ENCODE data around the gene PDCL2. TPM values are rescaled to one million over a fixed set of nuclear protein-coding genes. Genes with fewer than 3 reads are reported as not detected.
A peak's percentile ranks its signal among the peaks of the same experiment; 100 is the strongest.

PDCL2 gene
- total and polyA plus RNA-seq, 2 of the 13 experiments (the other 11 are each of a cell fraction or from before 2014, with no cell fraction given), result not detected

DNA sequence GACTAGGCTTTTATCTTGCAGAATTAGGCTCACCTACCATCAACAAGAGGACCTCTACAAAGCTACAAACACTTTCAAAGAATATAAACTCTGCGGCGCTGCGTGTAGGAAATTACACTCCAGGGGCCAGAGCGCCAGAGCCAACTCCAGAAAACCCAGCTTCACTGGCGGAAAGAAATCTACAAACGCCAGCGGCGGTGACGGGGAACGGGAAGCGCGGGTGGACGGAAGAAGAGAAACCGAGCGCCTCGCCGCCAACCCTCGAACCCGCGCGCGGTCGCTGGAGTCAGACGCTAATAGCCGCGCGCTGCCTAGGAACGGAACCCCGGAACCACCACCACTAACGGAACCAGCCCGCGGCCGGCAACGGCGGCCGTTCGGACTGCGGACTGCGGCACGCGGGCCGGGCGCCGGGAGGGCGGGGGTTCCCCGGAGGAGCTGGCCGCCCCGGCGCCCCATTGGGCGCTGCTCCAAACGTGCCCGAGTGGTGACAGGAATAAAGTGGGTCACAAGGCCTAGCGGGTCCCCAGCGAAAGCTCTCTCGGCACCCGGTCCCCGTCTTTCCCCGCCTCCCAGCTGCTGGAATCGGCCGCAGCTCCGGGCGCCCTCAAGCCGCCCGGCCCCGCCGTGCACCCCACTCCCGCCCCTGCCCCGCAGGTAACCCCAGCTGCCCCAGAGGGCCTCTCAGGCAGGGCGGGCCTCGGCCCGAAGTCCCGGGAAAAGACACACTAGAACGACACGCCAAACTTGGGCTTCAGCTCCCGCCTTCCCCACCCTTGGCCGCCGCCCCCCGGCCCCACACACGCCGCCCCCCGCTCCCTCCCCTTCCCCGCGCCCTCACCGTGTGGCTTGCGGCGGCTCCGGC is 46.2 kb downstream of the PDCL2 start (continued):
- TF ChIP-seq, protein P1, sequence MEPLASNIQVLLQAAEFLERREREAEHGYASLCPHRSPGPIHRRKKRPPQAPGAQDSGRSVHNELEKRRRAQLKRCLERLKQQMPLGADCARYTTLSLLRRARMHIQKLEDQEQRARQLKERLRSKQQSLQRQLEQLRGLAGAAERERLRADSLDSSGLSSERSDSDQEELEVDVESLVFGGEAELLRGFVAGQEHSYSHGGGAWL (CRISPR knock-in tag; IDR thresholded peaks at IDR 0.05), result peak; percentile 46; the same call in 1 of the 2 replicates
- TF ChIP-seq SYNCRIP (IDR thresholded peaks at IDR 0.05; ENCODE audit: insufficient read depth, low read depth, low read length) (no peak), RXRA (CRISPR knock-in tag; IDR thresholded peaks at IDR 0.05) (no peak), ELF1 (CRISPR knock-in tag; IDR thresholded peaks at IDR 0.05) (peak; percentile 54), ZNF331 (CRISPR knock-in tag; IDR thresholded peaks at IDR 0.05) (no peak), ZNF562 (CRISPR knock-in tag; IDR thresholded peaks at IDR 0.05; ENCODE audit: borderline replicate concordance) (no peak), ZNF772 (CRISPR knock-in tag; IDR thresholded peaks at IDR 0.05) (peak; percentile 43; the same call in 1 of the 2 replicates), ZNF33B (CRISPR knock-in tag; IDR thresholded peaks at IDR 0.05) (no peak), FOXK2 (IDR thresholded peaks at IDR 0.05) (no peak), BCL6 (CRISPR knock-in tag; IDR thresholded peaks at IDR 0.05) (peak; percentile 55; the same call in 1 of the 2 replicates), POLR2G (IDR thresholded peaks at IDR 0.05; ENCODE audit: low read depth, low read length) (0 out of 2 replicates have a peak, but pooled peaks have one; percentile 36), ZKSCAN5 (CRISPR knock-in tag; IDR thresholded peaks at IDR 0.05) (no peak), REL (CRISPR knock-in tag; conservative IDR thresholded peaks at IDR 0.05) (0 out of 2 replicates have a peak, but pooled peaks have one; percentile 45), CBX5 (CRISPR knock-in tag; IDR thresholded peaks at IDR 0.05; ENCODE audit: borderline replicate concordance) (no peak; the same call in 1 of the 2 replicates), MIER3 (CRISPR knock-in tag; IDR thresholded peaks at IDR 0.05; ENCODE audit: borderline replicate concordance) (no peak), TSC22D2 (CRISPR knock-in tag; IDR thresholded peaks at IDR 0.05; ENCODE audit: borderline replicate concordance) (0 out of 2 replicates have a peak, but pooled peaks have one; percentile 20), ZNF652 (CRISPR knock-in tag; IDR thresholded peaks at IDR 0.05; ENCODE audit: borderline replicate concordance, low read depth) (no peak), ZKSCAN8 (CRISPR knock-in tag; IDR thresholded peaks at IDR 0.05; ENCODE audit: borderline replicate concordance) (no peak), ZBTB8A (CRISPR knock-in tag; IDR thresholded peaks at IDR 0.05; ENCODE audit: borderline replicate concordance, low read depth) (no peak), KLF9 (CRISPR knock-in tag; IDR thresholded peaks at IDR 0.05; ENCODE audit: low read depth) (no peak)
- TF ChIP-seq, protein P2, sequence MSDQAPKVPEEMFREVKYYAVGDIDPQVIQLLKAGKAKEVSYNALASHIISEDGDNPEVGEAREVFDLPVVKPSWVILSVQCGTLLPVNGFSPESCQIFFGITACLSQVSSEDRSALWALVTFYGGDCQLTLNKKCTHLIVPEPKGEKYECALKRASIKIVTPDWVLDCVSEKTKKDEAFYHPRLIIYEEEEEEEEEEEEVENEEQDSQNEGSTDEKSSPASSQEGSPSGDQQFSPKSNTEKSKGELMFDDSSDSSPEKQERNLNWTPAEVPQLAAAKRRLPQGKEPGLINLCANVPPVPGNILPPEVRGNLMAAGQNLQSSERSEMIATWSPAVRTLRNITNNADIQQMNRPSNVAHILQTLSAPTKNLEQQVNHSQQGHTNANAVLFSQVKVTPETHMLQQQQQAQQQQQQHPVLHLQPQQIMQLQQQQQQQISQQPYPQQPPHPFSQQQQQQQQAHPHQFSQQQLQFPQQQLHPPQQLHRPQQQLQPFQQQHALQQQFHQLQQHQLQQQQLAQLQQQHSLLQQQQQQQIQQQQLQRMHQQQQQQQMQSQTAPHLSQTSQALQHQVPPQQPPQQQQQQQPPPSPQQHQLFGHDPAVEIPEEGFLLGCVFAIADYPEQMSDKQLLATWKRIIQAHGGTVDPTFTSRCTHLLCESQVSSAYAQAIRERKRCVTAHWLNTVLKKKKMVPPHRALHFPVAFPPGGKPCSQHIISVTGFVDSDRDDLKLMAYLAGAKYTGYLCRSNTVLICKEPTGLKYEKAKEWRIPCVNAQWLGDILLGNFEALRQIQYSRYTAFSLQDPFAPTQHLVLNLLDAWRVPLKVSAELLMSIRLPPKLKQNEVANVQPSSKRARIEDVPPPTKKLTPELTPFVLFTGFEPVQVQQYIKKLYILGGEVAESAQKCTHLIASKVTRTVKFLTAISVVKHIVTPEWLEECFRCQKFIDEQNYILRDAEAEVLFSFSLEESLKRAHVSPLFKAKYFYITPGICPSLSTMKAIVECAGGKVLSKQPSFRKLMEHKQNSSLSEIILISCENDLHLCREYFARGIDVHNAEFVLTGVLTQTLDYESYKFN (CRISPR knock-in tag; conservative IDR thresholded peaks at IDR 0.05), result peak; percentile 19; the same call in 1 of the 2 replicates
- TF ChIP-seq, protein P3, sequence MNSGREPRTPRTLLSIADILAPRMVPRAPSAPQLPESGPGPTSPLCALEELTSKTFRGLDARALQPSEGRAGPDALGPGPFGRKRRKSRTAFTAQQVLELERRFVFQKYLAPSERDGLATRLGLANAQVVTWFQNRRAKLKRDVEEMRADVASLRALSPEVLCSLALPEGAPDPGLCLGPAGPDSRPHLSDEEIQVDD (CRISPR knock-in tag; IDR thresholded peaks at IDR 0.05; ENCODE audit: borderline replicate concordance), result 0 out of 2 replicates have a peak, but pooled peaks have one; percentile 56
- TF ChIP-seq, protein P4, sequence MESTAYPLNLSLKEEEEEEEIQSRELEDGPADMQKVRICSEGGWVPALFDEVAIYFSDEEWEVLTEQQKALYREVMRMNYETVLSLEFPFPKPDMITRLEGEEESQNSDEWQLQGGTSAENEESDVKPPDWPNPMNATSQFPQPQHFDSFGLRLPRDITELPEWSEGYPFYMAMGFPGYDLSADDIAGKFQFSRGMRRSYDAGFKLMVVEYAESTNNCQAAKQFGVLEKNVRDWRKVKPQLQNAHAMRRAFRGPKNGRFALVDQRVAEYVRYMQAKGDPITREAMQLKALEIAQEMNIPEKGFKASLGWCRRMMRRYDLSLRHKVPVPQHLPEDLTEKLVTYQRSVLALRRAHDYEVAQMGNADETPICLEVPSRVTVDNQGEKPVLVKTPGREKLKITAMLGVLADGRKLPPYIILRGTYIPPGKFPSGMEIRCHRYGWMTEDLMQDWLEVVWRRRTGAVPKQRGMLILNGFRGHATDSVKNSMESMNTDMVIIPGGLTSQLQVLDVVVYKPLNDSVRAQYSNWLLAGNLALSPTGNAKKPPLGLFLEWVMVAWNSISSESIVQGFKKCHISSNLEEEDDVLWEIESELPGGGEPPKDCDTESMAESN (CRISPR knock-in tag; conservative IDR thresholded peaks at IDR 0.05), result 0 out of 2 replicates have a peak, but pooled peaks have one; percentile 69
